Caco-2 (cell line): ENCODE data around the gene ZCCHC7. TPM values are rescaled to one million over a fixed set of nuclear protein-coding genes. Genes with fewer than 3 reads are reported as not detected.

Experiments used
- BruUV-seq: library from RNA; stranded (reverse); fragments of 400-500 nt; replicated peaks from 2 replicates; lab custom pipeline; 2021; lab: Mats Ljungman, UMichigan
- CTCF ChIA-PET: fragments of 300-600 bp; sonication (Branson Sonifier 250); formaldehyde crosslinking; loops from one replicate; lab custom pipeline; 2022; ENCODE audit warnings: antibody characterized with exemption; lab: Charles Lee
- POLR2A ChIA-PET: fragments of 300-600 bp; sonication (Branson Sonifier 250); formaldehyde crosslinking; loops from one replicate; lab custom pipeline; 2022; ENCODE audit warnings: antibody characterized with exemption; lab: Charles Lee
- DNase-seq, 2 experiments: peaks; one replicate each; pipeline versions ENCODE4 v3.0.0 to v3.0.0-alpha.2; 2020 to 2022
- H3K27me3 ChIP-seq: replicated peaks from 2 replicates; pipeline ENCODE4 v1.6.0; 2011; ENCODE audit warnings: low read length; ENCODE audit not compliant: control insufficient read depth, insufficient read depth
- H3K36me3 ChIP-seq: 2 replicates; pipeline ENCODE4 v1.5.1; 2011; ENCODE audit warnings: low read length; ENCODE audit not compliant: control insufficient read depth, insufficient read depth
- H3K4me1 ChIP-seq: fragments of 250-450 bp; sonication (Bioruptor Pico); 2 replicates; pipeline ENCODE4 v1.5.1; 2020; ENCODE audit warnings: mild to moderate bottlenecking
- H3K4me3 ChIP-seq: 2 replicates; pipeline ENCODE4 v1.5.1; 2011; ENCODE audit warnings: low read depth, mild to moderate bottlenecking, control low read depth, low read length
- H3K9me3 ChIP-seq: fragments of 250-450 bp; sonication (Bioruptor Pico); 2 replicates; pipeline ENCODE4 v1.5.1; 2020; ENCODE audit warnings: mild to moderate bottlenecking, moderate library complexity
- H3K27ac Mint-ChIP-seq: one replicate; pipeline ENCODE4 v1.8.0; 2022; ENCODE audit warnings: mixed read lengths; ENCODE audit not compliant: unreplicated experiment
- H3K27me3 Mint-ChIP-seq: one replicate; pipeline ENCODE4 v1.8.0; 2022; ENCODE audit warnings: mixed read lengths; ENCODE audit not compliant: insufficient read depth, unreplicated experiment
- H3K36me3 Mint-ChIP-seq: one replicate; pipeline ENCODE4 v1.8.0; 2022; ENCODE audit warnings: mild to moderate bottlenecking, mixed read lengths; ENCODE audit not compliant: insufficient read depth, unreplicated experiment
- H3K4me1 Mint-ChIP-seq: one replicate; pipeline ENCODE4 v1.8.0; 2022; ENCODE audit warnings: low read depth, mixed read lengths; ENCODE audit not compliant: unreplicated experiment
- H3K4me3 Mint-ChIP-seq: one replicate; pipeline ENCODE4 v1.8.0; 2022; ENCODE audit warnings: mild to moderate bottlenecking, moderate library complexity, mixed read lengths; ENCODE audit not compliant: unreplicated experiment
- H3K9me3 Mint-ChIP-seq: one replicate; pipeline ENCODE4 v1.8.0; 2022; ENCODE audit warnings: mixed read lengths; ENCODE audit not compliant: unreplicated experiment
- CTCF ChIP-seq, 2 experiments: fragments of 200-600 bp in 1 of 2; IDR thresholded peaks; 1 replicate in 1 of 2; 2 replicates in 1 of 2; pipeline versions ENCODE4 v1.5.1 to v1.8.0; 2011 to 2022; ENCODE audit warnings: antibody characterized with exemption in 1 of 2, control low read depth in 1 of 2, inconsistent platforms in 1 of 2, low read depth in 1 of 2, low read length in 1 of 2, mild to moderate bottlenecking in 1 of 2, moderate library complexity in 1 of 2; ENCODE audit not compliant: insufficient read depth in 1 of 2, severe bottlenecking in 1 of 2, unreplicated experiment in 1 of 2
- intact Hi-C: fragments of 100-400 bp; cut with micrococcal nuclease; formaldehyde crosslinking; loops from one replicate; pipeline ENCODE4 v1.10.0; 2022; ENCODE audit not compliant: unreplicated experiment
- total RNA-seq: library from RNA; stranded (reverse); gene quantifications from 2 replicates; pipeline ENCODE4 v1.2.3, GENCODE V29; 2022

ZCCHC7 gene
- total RNA-seq, 1 experiment from 2014 or later, result 22.0 TPM

- Mint-ChIP-seq H3K4me3 (no peak overlapping the region), H3K27ac (no peak overlapping the region), H3K27me3 (no peaks in the 10 kb centered on the region), H3K9me3 (no peaks in the 10 kb centered on the region), H3K4me1 (no peaks in the 10 kb centered on the region), H3K36me3 (no peaks in the 10 kb centered on the region)
- intact Hi-C loops, result no loop called here
- no peaks in the 10 kb centered on the region for H3K27me3 ChIP-seq
- no peak overlapping the region for H3K4me3 ChIP-seq
- no peak for TF ChIP-seq CTCF (IDR thresholded peaks at IDR 0.05; ENCODE audit: insufficient read depth in 1 of 2, low read depth in 1 of 2, low read length in 1 of 2, severe bottlenecking in 1 of 2, unreplicated experiment in 1 of 2)
- DNase-seq, result no peak
- H3K9me3 ChIP-seq, result no peaks in the 10 kb centered on the region
- CTCF ChIA-PET, result no interaction called here
- H3K36me3 ChIP-seq, result no peaks in the 10 kb centered on the region
- H3K4me1 ChIP-seq, result no peaks in the 10 kb centered on the region
- BruUV-seq, result no TSS peak
- POLR2A ChIA-PET, result no interaction called here
These were observed 19.6 kb upstream of the ZCCHC7 start for GRCh38 chr9:37100741-37101140.

GRCh38 chr9:37102486-37102885, 17.9 kb upstream of the ZCCHC7 start:
- intact Hi-C loops, result no loop called here
- ChIA-PET POLR2A (no interaction called here), CTCF (no interaction called here)
- H3K4me3 Mint-ChIP-seq, result no peak overlapping the region
- H3K4me1 Mint-ChIP-seq, result no peaks in the 10 kb centered on the region
- Histone ChIP-seq H3K36me3 (no peaks in the 10 kb centered on the region), H3K4me3 (no peak overlapping the region), H3K4me1 (no peaks in the 10 kb centered on the region), H3K9me3 (no peaks in the 10 kb centered on the region), H3K27me3 (no peaks in the 10 kb centered on the region)
- DNase-seq, result no peak
- no peaks in the 10 kb centered on the region for H3K9me3 Mint-ChIP-seq
- BruUV-seq, result no TSS peak
- TF ChIP-seq CTCF (IDR thresholded peaks at IDR 0.05; ENCODE audit: insufficient read depth in 1 of 2, low read depth in 1 of 2, low read length in 1 of 2, severe bottlenecking in 1 of 2, unreplicated experiment in 1 of 2), result no peak
- no peaks in the 10 kb centered on the region for H3K36me3 Mint-ChIP-seq
- no peak overlapping the region for H3K27ac Mint-ChIP-seq
- H3K27me3 Mint-ChIP-seq, result no peaks in the 10 kb centered on the region

GRCh38 chr9:37104183-37104889, 16.0 kb upstream of the ZCCHC7 start:
- no peaks in the 10 kb centered on the region for H3K4me1 Mint-ChIP-seq
- DNase-seq, result no peak
- Histone ChIP-seq H3K4me3 (no peak overlapping the region), H3K4me1 (no peaks in the 10 kb centered on the region), H3K9me3 (no peaks in the 10 kb centered on the region; the same call in 1 of the 2 replicates), H3K36me3 (no peaks in the 10 kb centered on the region), H3K27me3 (no peaks in the 10 kb centered on the region)
- BruUV-seq, result no TSS peak
- no peaks in the 10 kb centered on the region for H3K9me3 Mint-ChIP-seq
- CTCF ChIA-PET, result no interaction called here
- intact Hi-C loops, result no loop called here
- TF ChIP-seq CTCF (IDR thresholded peaks at IDR 0.05; ENCODE audit: insufficient read depth in 1 of 2, low read depth in 1 of 2, low read length in 1 of 2, severe bottlenecking in 1 of 2, unreplicated experiment in 1 of 2), result no peak
- no peak overlapping the region for H3K27ac Mint-ChIP-seq
- H3K4me3 Mint-ChIP-seq, result no peak overlapping the region
- peaks cover 5% of the 10 kb centered on the region for H3K36me3 Mint-ChIP-seq
- POLR2A ChIA-PET, result interaction anchor here (1.3 kb wide), 1 partner anchor 16 kb away, joined by 3 read pairs; the partner anchor contains the start of gene ZCCHC7
- no peaks in the 10 kb centered on the region for H3K27me3 Mint-ChIP-seq
